ENCODE measurements around the gene UGDH. TPM values are rescaled to one million over a fixed set of nuclear protein-coding genes. Genes with fewer than 3 reads are reported as not detected.
"Not testable (repeated sequence)": the region's sequence is repeated elsewhere in the genome, so short reads cannot be mapped to it uniquely, and the experiment has no call there.

The UGDH gene
- polyA plus RNA-seq, 2 of the 4 experiments (the other 2 are of a cell fraction) = 610 to 691 TPM

- TF ChIP-seq, protein P1, sequence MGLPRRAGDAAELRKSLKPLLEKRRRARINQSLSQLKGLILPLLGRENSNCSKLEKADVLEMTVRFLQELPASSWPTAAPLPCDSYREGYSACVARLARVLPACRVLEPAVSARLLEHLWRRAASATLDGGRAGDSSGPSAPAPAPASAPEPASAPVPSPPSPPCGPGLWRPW (IDR thresholded peaks at IDR 0.05) = peak; percentile 53
- TF ChIP-seq JUNB (IDR thresholded peaks at IDR 0.05) (peak; percentile 91), RCOR1 (IDR thresholded peaks at IDR 0.05; ENCODE audit: low read depth, low read length) (no peak), GATA3 (IDR thresholded peaks at IDR 0.05; ENCODE audit: borderline replicate concordance) (peak; percentile 85; the same call in 1 of the 2 replicates), HOXB13 (CRISPR knock-in tag; IDR thresholded peaks at IDR 0.05; ENCODE audit: low read depth) (peak; percentile 78), EHF (CRISPR knock-in tag; IDR thresholded peaks at IDR 0.05) (peak; percentile 47; the same call in 1 of the 2 replicates), SREBF2 (IDR thresholded peaks at IDR 0.05) (no peak), NFE2L2 (conservative IDR thresholded peaks at IDR 0.05; ENCODE audit: low read length) (peak; percentile 99), NPAS2 (CRISPR knock-in tag; IDR thresholded peaks at IDR 0.05; ENCODE audit: borderline replicate concordance) (no peak), FOXS1 (CRISPR knock-in tag; IDR thresholded peaks at IDR 0.05) (peak; percentile 80; the same call in 1 of the 2 replicates)
- TF ChIP-seq, protein P2, sequence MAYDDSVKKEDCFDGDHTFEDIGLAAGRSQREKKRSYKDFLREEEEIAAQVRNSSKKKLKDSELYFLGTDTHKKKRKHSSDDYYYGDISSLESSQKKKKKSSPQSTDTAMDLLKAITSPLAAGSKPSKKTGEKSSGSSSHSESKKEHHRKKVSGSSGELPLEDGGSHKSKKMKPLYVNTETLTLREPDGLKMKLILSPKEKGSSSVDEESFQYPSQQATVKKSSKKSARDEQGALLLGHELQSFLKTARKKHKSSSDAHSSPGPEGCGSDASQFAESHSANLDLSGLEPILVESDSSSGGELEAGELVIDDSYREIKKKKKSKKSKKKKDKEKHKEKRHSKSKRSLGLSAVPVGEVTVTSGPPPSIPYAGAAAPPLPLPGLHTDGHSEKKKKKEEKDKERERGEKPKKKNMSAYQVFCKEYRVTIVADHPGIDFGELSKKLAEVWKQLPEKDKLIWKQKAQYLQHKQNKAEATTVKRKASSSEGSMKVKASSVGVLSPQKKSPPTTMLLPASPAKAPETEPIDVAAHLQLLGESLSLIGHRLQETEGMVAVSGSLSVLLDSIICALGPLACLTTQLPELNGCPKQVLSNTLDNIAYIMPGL (CRISPR knock-in tag; IDR thresholded peaks at IDR 0.05; ENCODE audit: borderline replicate concordance) = 0 out of 2 replicates have a peak, but pooled peaks have one; percentile 60
Observed at GRCh38 chr4:39514888-39515401, 12.3 kb downstream of the UGDH start (continued).

- not testable (repeated sequence) for DNase-seq (ENCODE audit: low read depth in 1 of 2, low spot score in 1 of 2); FAIRE-seq; H3K9me3 ChIP-seq; ATAC-seq
- Histone ChIP-seq H3K27ac (peak overlapping the region; percentile 98 to 99), H3K4me2 (peak overlapping the region; percentile 68), H3K4me1 (peaks cover 92% of the 10 kb centered on the region), H3K4me3 (peak overlapping the region; percentile 6; the same call in 1 of the 3 replicates)
- WGBS (ENCODE audit: missing lambda C conversion rate) = 58% methylated on average over 1 of the region's 1 CpG
- CTCF ChIA-PET = interaction anchor here (1.6 to 5.4 kb wide), 2 partner anchors 8 to 45 kb away, joined by 5 to 26 read pairs; no protein-coding TSS in a partner anchor
- POLR2A ChIA-PET = interaction anchor here (1.1 to 3.5 kb wide), 2 partner anchors 8 to 12 kb away, joined by 3 to 35 read pairs; partner anchors contain the start of gene UGDH
Observed at GRCh38 chr4:39514266-39514665, 13.0 kb downstream of the UGDH start.

GRCh38 chr4:39510348-39510929 lies 16.8 kb downstream of the UGDH start:
- 90% methylated on average over 5 of the region's 5 CpGs for WGBS (ENCODE audit: missing lambda C conversion rate)
- FAIRE-seq = no peak
- POLR2A ChIA-PET = interaction anchor here (0.7 to 2.8 kb wide), 4 partner anchors 13 to 52 kb away, joined by 3 to 9 read pairs (median 4); partner anchors contain the start of genes LIAS, RPL9 and UGDH
- H3K4me3 ChIP-seq = no peak overlapping the region
- CTCF ChIA-PET = interaction anchor here (0.6 to 5.4 kb wide), 3 partner anchors 8 to 80 kb away, joined by 3 to 26 read pairs (median 3); no protein-coding TSS in a partner anchor
- no peak for ATAC-seq
- no peaks in the 10 kb centered on the region for H3K9me3 ChIP-seq
- H3K4me2 ChIP-seq = peak overlapping the region; percentile 24; the same call in 2 of the 3 replicates
- peak overlapping the region; percentile 98 to 99 for H3K27ac ChIP-seq
- no peak for TF ChIP-seq POLR2AphosphoS2 (conservative IDR thresholded peaks at IDR 0.05; ENCODE audit: low read length)
- no peak for TF ChIP-seq CHD4 (IDR thresholded peaks at IDR 0.05; ENCODE audit: borderline replicate concordance)
- TF ChIP-seq ATOH8 (CRISPR knock-in tag; IDR thresholded peaks at IDR 0.05; ENCODE audit: low read depth) = no peak
- TF ChIP-seq, protein P2 (CRISPR knock-in tag; IDR thresholded peaks at IDR 0.05; ENCODE audit: borderline replicate concordance) = no peak
- no peak for TF ChIP-seq TFCP2L1 (CRISPR knock-in tag; IDR thresholded peaks at IDR 0.05)
- no peak for TF ChIP-seq ZNF302 (CRISPR knock-in tag; IDR thresholded peaks at IDR 0.05)
- TF ChIP-seq KDM5A (IDR thresholded peaks at IDR 0.05) = no peak
- no peak for TF ChIP-seq RARB (CRISPR knock-in tag; IDR thresholded peaks at IDR 0.05)
- no peak for TF ChIP-seq E2F6 (IDR thresholded peaks at IDR 0.05; ENCODE audit: borderline replicate concordance, low read depth)
- TF ChIP-seq JUNB (IDR thresholded peaks at IDR 0.05) = no peak
- TF ChIP-seq NPAS2 (CRISPR knock-in tag; IDR thresholded peaks at IDR 0.05; ENCODE audit: borderline replicate concordance) = no peak
- H3K4me1 ChIP-seq = peaks cover 96% of the 10 kb centered on the region
- DNase-seq (ENCODE audit: low read depth in 1 of 2, low spot score in 1 of 2) = no peak
